HTR-8/SVneo (cell line): ENCODE data around the gene KCNC3.

Experiments
- DNase-seq: peaks from one replicate; pipeline ENCODE4 v3.0.0; 2011; ENCODE audit warnings: low spot score, mixed read lengths; ENCODE audit not compliant: insufficient read length
- FAIRE-seq: peaks from 2 replicates; lab custom pipeline; 2011; peaks lifted over from hg19 to GRCh38; lab: Jason Lieb, UNC

KCNC3 gene

DNA sequence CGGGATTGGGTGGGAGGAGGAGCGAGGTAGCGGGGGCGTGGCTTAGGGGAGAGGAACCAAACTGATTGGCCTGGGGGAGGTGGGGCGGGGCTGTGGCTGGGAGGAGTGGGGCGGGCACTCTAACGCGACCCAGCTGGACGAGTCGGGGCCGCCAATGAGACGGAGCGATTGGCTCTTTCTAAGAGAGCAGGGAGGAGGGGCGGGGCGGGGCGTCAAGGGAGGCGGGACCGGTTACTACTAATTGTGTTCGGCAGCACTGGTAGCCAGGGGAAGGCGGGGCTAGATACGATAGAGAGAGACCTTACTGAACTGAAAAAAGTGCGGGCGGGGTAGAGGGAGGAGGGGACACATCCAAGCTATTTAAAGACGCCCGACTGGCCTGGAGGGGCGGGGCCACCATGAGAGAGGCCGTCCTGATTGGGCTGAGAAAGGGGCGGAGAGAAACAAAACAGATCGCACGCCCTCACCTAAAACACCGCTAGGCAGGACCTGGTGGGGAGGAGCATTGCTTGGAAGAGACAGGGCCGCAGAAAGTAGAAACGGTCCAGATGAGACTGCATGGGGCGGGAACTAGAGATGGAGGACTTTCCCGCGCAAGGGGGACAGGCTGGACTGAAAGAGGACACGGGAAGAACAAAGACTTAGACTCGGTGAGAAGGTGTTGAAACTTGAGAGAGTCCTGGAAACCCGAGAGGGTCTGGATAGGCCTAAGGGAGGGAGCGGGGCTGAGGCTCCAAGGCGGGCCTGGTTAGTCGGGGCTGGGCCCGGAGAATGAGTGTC, at the start of gene KCNC3:
TSS of gene KCNC3 (minus strand) at position 232 of the 780 bp plus-strand sequence. CDS start 295 bp downstream, outside the sequence.
- DNase-seq = peak; percentile 94
- FAIRE-seq = peak; percentile 91

DNA sequence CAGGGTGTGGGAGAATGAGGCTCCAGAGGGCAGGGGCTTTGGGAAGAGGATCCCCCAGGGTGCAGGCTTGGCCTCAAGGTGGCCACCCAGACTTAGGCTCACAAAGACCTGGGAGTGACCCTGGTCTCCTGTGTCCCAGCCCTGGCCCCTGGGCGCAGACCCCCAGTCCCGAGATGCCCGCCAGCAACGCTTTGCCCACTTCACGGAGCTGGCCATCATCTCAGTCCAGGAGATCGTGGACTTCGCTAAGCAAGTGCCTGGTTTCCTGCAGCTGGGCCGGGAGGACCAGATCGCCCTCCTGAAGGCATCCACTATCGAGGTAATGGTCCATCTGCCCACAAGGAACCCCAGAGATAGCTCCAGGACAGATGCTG, 49.7 kb upstream of the KCNC3 start:
- no peak for FAIRE-seq

DNA sequence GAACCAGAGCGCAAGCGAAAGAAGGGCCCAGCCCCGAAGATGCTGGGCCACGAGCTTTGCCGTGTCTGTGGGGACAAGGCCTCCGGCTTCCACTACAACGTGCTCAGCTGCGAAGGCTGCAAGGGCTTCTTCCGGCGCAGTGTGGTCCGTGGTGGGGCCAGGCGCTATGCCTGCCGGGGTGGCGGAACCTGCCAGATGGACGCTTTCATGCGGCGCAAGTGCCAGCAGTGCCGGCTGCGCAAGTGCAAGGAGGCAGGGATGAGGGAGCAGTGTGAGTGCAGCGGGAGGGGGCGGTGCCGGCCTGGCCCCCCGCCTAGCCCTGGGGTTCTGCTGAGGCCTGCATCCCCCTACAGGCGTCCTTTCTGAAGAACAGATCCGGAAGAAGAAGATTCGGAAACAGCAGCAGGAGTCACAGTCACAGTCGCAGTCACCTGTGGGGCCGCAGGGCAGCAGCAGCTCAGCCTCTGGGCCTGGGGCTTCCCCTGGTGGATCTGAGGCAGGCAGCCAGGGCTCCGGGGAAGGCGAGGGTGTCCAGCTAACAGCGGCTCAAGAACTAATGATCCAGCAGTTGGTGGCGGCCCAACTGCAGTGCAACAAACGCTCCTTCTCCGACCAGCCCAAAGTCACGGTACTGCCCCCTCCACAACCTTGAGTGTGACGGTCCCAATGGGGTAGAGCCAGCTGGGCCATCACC, 49.1 kb upstream of the KCNC3 start:
- FAIRE-seq = no peak
- no peak for DNase-seq

More for the DNA sequence above, 49.7 kb upstream of the KCNC3 start:
- no peak for DNase-seq

DNA sequence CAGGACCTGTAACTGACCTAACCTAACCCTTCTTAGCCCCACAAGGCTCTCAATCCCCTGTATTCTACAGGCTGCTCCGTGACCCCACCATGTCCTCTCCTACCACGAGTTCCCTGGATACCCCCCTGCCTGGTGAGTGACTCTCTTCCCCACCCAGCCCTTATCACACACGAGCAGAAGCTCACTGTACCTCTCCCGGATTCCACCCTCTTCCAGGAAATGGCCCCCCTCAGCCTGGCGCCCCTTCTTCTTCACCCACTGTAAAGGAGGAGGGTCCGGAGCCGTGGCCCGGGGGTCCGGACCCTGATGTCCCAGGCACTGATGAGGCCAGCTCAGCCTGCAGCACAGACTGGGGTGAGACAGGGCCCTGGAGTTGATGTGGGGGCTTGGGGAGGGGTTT, 48.3 kb upstream of the KCNC3 start:
- no peak for DNase-seq
- FAIRE-seq = no peak

DNA sequence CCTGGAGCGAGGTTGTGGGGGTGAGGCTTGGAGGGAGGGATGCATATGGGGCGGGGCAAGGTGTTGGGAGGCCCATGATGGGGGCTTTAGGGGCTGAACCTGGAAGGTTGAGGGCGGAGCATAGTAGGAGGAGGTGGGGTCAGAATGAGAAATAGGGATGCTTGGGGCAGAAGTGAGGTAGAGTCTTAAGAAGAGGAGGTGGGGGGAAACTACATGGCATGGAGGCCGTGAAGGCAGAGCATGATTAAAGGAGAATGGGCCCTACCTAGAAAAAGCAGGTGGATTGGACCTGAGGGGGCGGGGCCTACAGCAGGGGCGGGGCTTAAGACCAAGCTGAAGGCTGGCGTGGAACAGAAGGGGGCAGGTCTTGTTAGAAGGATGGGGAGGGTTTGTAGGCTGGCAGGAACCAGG, 47.9 kb upstream of the KCNC3 start:
- no peak for DNase-seq
- FAIRE-seq = no peak

- DNase-seq (peak; percentile 83), FAIRE-seq (peak; percentile 93)
These were observed 47.2 kb upstream of the KCNC3 start, which contains the start of gene NR1H2 for GRCh38 chr19:50376166-50377050. TSS of gene NR1H2 (plus strand) at chr19:50376457. CDS start at chr19:50377606, 1,149 bp downstream.

DNA sequence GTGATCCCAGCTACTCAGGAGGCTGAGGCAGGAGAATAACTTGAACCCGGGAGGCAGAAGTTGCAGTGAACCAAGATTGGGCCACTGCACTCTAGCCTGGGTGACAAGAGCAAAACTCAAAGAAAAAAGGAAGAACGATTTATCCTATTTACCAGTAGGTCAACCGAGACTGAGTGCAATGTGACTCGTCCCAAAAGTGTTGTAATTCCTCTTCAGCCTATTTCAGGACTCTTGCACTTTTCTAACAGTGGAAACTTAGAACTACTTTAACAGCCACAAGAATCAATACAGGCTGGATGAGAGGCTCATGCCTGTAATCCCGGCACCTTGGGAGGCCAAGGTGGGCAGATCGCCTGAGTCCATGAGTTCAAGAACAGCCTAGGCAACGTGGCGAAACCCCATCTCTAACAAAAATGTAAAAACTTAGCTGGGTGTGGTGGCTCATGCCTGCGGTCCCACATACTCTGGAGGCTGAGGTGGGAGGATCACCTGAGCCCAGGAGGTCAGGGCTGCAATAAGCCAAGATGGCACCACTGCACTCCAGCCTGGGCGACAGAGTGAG, 42.8 kb upstream of the KCNC3 start:
- FAIRE-seq (no peak), DNase-seq (no peak)

GRCh38 chr19:50368649-50369570, 39.7 kb upstream of the KCNC3 start:
- peak; percentile 89 for DNase-seq
- FAIRE-seq = peak; percentile 51

DNA sequence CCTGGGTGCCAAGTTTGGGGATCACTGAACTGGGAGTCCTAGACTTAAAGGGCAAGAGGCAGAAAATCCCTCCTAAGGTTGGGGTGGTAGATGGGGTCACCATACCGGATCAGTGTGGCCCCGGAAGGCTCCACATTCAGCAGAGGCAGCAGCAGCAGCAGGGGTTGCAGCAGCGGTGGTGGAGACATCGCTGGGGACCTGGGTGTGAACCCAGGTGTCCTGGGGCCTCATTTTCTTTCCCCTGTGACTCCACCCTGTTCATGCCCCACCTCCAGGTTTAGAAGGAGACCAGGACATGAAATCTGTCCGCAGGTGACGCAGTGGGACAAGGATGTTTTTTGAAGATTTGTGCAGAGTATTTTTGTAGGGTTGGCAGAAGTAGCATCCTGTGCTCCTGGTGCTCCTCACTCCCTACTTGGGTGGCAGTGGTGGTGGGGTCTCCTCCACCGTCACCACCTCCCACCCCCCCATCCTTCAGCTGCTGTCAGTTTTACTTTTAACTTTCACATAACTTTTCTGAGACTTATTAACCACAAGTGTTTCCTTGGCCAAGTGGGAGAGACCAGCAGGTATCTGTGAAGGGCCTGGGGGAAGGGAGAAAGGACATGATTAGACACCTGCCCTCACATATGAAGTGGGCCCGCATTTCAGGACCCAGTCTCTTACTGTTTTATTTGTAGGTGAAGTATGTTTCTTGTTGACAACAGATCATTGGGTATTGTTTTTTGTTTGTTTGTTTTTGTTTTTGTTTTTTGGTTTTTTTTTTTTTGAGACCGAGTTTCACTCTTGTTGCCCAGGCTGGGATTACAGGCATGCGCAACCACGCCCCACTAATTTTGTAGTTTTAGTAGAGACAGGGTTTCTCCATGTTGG, 36.5 kb upstream of the KCNC3 start, which contains the start of gene NAPSA:
TSS of gene NAPSA (minus strand) at position 206 of the 873 bp plus-strand sequence. CDS start at position 188, 18 bp downstream.
- FAIRE-seq (no peak), DNase-seq (no peak)

DNA sequence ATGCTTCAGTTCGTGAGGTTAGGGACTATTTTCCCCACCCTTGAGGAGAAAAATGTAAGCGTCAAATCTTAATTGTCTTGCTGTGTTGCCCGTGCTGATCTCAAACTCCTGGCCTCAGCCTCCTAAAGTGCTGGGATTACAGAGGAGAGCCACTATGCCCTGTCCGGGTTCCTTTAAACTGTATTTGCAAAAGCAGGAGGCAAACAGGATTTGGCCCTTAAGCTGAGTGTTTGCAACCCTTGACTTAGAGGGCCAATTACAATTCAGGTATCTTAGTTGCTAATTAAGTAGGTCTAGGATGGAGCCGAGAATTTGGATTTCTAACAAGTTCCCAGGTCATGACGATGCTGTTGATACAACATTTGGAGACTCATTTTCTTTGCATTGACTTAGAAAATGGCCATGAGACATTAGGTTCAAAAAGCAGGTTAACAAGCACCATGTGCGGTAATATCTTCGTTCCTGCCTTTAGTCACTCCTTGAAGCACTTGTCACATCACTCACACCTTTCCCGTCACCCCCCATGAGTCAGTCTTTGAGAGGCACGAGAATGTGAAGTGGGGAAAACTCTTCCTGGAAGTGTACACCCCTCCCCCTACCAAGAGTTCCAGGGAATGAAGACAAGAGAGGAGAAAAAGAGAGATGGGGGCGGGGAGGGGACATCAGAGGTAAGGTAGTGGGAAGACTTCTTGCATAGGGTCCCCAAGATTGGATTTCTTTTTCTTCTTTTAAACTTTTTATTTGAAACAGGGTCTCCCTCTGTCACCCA, 33.7 kb upstream of the KCNC3 start:
- DNase-seq (no peak), FAIRE-seq (no peak)

- no peak for DNase-seq
- no peak for FAIRE-seq
These were observed 32.8 kb upstream of the KCNC3 start for GRCh38 chr19:50362030-50362412.

- no peak for DNase-seq
- FAIRE-seq = no peak
These were observed 32.3 kb upstream of the KCNC3 start for GRCh38 chr19:50361290-50362029.

- no peak for DNase-seq
- no peak for FAIRE-seq
These were observed 30.2 kb upstream of the KCNC3 start for GRCh38 chr19:50359328-50359818.

DNA sequence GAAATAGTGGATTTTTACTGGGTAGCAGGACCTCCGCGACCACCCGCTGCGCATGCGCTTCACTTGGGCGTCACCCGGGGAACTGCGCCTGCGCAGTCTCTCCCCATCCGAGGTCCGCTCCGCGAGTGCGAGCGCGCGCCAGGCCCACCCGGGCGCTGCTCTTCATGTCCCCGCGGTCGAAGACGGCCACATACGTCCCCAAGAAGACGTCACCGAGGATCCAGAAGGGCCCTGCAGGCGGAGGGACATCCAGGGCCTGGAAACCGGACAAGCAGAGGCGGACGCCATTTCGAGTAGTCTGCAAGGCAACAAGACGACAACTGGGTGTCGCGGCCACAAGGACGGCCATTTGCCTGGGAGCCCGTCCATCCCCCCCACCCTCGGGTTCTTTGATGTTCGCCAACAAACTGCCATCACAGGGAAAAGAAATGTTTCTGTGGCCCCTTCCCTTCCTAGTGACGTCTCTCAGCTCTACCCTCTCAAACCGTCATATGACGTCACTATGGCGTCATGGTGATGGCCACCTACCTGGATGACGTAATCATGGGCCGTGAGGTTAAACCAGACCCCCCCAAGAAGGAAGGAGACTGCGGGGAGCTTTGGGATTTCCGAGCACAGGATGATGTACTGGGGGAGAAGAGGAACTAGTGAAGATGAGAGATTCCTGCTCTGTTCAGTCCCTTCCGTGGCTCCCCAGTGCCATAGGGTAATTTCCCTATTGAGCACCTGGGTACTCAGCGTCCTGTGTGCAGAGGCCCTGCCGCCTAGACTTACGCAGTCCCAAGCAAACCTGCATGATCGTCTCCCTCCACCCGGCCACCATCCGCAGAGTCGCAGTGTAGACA, 29.5 kb upstream of the KCNC3 start:
- DNase-seq (peak; percentile 64), FAIRE-seq (no peak)

GRCh38 chr19:50357178-50358100, 28.3 kb upstream of the KCNC3 start:
- no peak for FAIRE-seq
- DNase-seq = peak; percentile 52
